ENCODE data around the gene MYO10.

MYO10 gene

DNA sequence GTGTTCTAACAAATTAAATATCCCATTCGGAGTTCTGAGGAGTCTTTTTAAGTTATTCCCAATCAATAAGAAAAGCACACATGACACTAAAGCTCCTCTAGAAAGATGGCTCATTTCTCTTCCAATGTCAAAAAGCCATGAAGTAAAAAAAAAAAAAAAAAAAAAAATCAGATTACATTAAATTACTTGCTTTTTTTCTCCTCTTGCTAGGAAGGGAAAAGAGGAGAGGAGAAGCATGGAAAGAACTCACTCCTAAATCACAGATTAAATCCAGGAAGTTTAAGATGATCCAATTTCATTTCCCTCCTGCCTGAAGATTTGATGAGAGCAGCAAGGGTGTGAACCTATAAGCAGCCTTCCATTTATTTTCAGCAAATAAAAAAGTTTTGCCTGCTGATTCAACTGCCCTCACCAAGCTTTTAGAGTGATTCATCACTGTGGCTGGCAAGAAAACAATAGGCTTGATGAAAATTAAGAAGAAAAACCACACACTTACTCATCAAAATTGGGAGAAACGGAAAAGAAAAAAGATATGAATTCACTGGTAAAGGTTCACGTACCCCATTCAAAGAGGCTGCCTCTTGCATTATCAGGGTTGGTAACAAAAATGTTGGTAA lies 19.7 kb downstream of the MYO10 start:
- H3K4me3 ChIP-seq (ENCODE audit: low read depth, low read length) = no peak overlapping the region
- TF ChIP-seq, protein P1, sequence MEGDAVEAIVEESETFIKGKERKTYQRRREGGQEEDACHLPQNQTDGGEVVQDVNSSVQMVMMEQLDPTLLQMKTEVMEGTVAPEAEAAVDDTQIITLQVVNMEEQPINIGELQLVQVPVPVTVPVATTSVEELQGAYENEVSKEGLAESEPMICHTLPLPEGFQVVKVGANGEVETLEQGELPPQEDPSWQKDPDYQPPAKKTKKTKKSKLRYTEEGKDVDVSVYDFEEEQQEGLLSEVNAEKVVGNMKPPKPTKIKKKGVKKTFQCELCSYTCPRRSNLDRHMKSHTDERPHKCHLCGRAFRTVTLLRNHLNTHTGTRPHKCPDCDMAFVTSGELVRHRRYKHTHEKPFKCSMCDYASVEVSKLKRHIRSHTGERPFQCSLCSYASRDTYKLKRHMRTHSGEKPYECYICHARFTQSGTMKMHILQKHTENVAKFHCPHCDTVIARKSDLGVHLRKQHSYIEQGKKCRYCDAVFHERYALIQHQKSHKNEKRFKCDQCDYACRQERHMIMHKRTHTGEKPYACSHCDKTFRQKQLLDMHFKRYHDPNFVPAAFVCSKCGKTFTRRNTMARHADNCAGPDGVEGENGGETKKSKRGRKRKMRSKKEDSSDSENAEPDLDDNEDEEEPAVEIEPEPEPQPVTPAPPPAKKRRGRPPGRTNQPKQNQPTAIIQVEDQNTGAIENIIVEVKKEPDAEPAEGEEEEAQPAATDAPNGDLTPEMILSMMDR (IDR thresholded peaks at IDR 0.05; ENCODE audit: low read depth, low read length) = no peak

GRCh38 chr5:16914584-16914983 lies 21.5 kb downstream of the MYO10 start:
- TF ChIP-seq, protein P1 (IDR thresholded peaks at IDR 0.05; ENCODE audit: low read depth, low read length) = no peak
- H3K4me3 ChIP-seq (ENCODE audit: low read depth, low read length) = no peak overlapping the region

- H3K4me3 ChIP-seq (ENCODE audit: low read depth, low read length) = no peak overlapping the region
- TF ChIP-seq, protein P1 (IDR thresholded peaks at IDR 0.05; ENCODE audit: low read depth, low read length) = no peak
Observed at GRCh38 chr5:16914108-16914435, 22.0 kb downstream of the MYO10 start.

DNA sequence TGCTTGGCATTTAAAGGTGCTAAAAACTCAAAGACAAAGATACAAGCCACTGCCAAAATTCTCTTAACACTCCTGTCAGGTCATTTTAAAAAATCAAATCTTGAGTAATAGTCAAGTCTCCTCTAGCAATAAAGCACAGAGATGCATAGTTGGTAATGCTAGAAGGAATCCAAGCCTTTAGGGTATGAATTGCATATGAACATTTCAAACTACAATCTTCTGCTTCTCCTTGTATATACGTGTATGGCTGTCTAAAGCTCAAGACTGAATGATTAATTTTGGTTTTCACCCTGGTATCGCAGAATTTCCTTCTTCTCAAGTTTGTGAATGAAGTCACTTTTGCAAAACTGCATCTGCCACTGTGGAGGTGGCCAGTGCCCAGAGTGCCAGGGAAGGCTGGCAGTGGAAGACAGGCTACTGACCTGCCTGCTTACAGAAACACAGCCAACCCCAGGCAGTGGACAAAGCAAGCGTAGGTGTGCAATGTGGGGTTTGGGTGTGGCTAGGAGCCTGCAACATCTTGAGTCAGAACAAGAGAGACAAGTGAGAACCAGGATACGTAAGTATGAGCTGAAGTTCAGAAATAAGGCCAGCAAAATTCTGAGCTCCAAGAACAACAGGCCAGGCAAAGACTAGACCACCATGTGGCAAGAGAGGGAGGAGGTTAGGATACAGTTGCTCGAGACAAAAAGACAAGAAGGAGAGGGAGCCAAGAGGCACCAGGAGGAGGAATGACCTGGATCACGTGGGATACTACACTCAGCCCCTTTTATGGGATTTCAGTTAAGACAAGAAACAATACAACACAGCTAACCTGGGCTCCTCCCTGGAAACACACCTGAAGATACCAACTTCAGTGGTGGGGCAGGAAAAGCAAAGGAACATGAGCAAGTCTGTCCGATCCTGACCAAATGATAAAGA lies 22.6 kb downstream of the MYO10 start:
- H3K4me3 ChIP-seq (ENCODE audit: low read depth, low read length) = no peak overlapping the region
- TF ChIP-seq, protein P1 (IDR thresholded peaks at IDR 0.05; ENCODE audit: low read depth, low read length) = no peak

DNA sequence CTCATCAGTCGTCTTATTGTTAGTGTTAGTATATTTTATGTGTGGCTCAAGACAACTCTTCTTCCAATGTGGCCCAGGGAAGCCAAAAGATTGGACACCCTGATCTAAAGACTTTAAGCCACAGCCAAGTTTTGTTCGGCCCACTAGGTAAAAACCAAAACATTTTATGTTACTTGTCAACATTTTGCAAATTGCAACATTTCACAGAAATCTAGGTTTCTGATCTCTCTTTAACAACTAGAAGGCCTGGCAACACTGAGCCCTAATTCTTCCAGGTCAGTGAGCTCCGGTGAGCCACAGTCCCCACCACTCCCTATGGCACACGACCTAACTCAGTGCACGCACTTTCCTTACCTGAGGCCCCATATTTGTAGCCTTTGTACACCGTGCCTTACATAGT lies 24.0 kb downstream of the MYO10 start:
- H3K4me3 ChIP-seq (ENCODE audit: low read depth, low read length) = no peak overlapping the region

GRCh38 chr5:16909464-16909863 lies 26.6 kb downstream of the MYO10 start:
- H3K4me3 ChIP-seq (ENCODE audit: low read depth, low read length) = no peak overlapping the region
- TF ChIP-seq, protein P1 (IDR thresholded peaks at IDR 0.05; ENCODE audit: low read depth, low read length) = no peak

More for the DNA sequence above, 24.0 kb downstream of the MYO10 start:
- TF ChIP-seq, protein P1 (IDR thresholded peaks at IDR 0.05; ENCODE audit: low read depth, low read length) = no peak

DNA sequence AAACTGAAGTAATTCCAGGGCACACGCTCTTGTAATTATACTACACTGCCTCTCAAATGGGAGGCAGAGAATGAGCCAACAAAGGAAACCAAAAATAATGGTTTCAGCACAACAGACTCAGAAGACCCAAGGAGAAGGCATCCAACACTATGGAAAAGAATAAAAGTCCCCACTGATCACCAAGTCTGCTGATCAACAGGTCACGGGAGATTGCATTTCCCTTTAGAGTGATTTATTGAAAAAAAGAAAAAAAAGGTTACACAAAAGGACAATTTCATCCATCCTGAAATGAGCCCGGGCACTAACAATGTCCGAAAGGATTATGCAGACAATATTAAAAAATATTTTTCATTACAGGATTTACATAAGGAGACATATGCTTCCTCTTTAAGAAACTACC lies 28.8 kb downstream of the MYO10 start:
- H3K4me3 ChIP-seq (ENCODE audit: low read depth, low read length) = no peak overlapping the region
- TF ChIP-seq, protein P1 (IDR thresholded peaks at IDR 0.05; ENCODE audit: low read depth, low read length) = no peak
